GM12878 (cell line): ENCODE data around the gene ZBTB42. TPM values are rescaled to one million over a fixed set of nuclear protein-coding genes. Genes with fewer than 3 reads are reported as not detected.

Experiments
- ATAC-seq: fragments of 200-7000 bp; cut with Tn5 transposase; 3 replicates; pipeline ENCODE4 v1.9.1; 2020; ENCODE audit warnings: mild to moderate bottlenecking, moderate library complexity
- BruUV-seq: library from RNA; stranded (reverse); fragments of 400-500 nt; replicated peaks from 2 replicates; lab custom pipeline; 2021; lab: Mats Ljungman, UMichigan
- CTCF ChIA-PET: fragments of 300-600 bp; sonication (Branson Sonifier 250); formaldehyde crosslinking; extraction: SDS; loops from one replicate; lab custom pipeline; 2021; ENCODE audit warnings: inconsistent platforms; lab: Yijun Ruan, JAX
- POLR2A ChIA-PET: fragments of 350-600 bp; formaldehyde crosslinking; extraction: SDS; loops from one replicate; lab custom pipeline; 2021; ENCODE audit warnings: inconsistent platforms; lab: Charles Lee
- RAD21 ChIA-PET: fragments of 300-600 bp; sonication (Branson Sonifier 250); formaldehyde crosslinking; loops from one replicate; lab custom pipeline; 2023; ENCODE audit warnings: antibody characterized with exemption; ENCODE audit not compliant: unreplicated experiment; lab: Charles Lee
- SMC1A ChIA-PET: fragments of 300-600 bp; sonication (Branson Sonifier 250); formaldehyde crosslinking; loops from one replicate; lab custom pipeline; 2023; ENCODE audit not compliant: unreplicated experiment, uncharacterized antibody; lab: Charles Lee
- DNase-seq: peaks from one replicate; pipeline ENCODE4 v3.0.0-alpha.2; 2011; ENCODE audit warnings: low read depth, low spot score
- FAIRE-seq: peaks from 3 replicates; lab custom pipeline; 2011; peaks lifted over from hg19 to GRCh38; lab: Jason Lieb, UNC
- H2AFZ ChIP-seq: 2 replicates; pipeline ENCODE4 v1.6.0; 2011; ENCODE audit warnings: low read depth, low read length, control low read depth; ENCODE audit not compliant: control insufficient read depth
- H3K27ac ChIP-seq: 2 replicates; pipeline ENCODE4 v1.5.1; 2011; ENCODE audit warnings: control low read depth; ENCODE audit not compliant: control insufficient read depth, insufficient read depth
- H3K27me3 ChIP-seq, 2 experiments: replicated peaks in 1 of 2; 2 replicates each; pipeline versions ENCODE4 v1.6.0 to v1.6.1; 2011; ENCODE audit warnings: low read length in 1 of 2; ENCODE audit not compliant: control insufficient read depth in 2 of 2, insufficient read depth in 2 of 2
- H3K36me3 ChIP-seq, 2 experiments: 2 replicates each; pipeline ENCODE4 v1.5.1; 2011; ENCODE audit warnings: low read length in 1 of 2; ENCODE audit not compliant: control insufficient read depth in 2 of 2, insufficient read depth in 2 of 2
- H3K4me1 ChIP-seq: 2 replicates; pipeline ENCODE4 v1.6.1; 2011; ENCODE audit warnings: mild to moderate bottlenecking, low read length, moderate library complexity, mixed read lengths; ENCODE audit not compliant: control insufficient read depth, insufficient read depth
- H3K4me2 ChIP-seq: 2 replicates; pipeline ENCODE4 v1.6.0; 2011; ENCODE audit warnings: control low read depth; ENCODE audit not compliant: control insufficient read depth, insufficient read depth
- H3K4me3 ChIP-seq: fragments of 200-600 bp; sonication (generic); 2 replicates; pipeline ENCODE4 v1.5.1; 2016
- H3K79me2 ChIP-seq: 2 replicates; pipeline ENCODE4 v1.6.0; 2011; ENCODE audit warnings: low read length; ENCODE audit not compliant: control insufficient read depth, insufficient read depth
- H3K9ac ChIP-seq: 2 replicates; pipeline ENCODE4 v1.8.0; 2011; ENCODE audit warnings: low read length, control low read depth, mixed read lengths; ENCODE audit not compliant: control insufficient read depth, insufficient read depth
- H3K9me3 ChIP-seq: replicated peaks from 3 replicates; pipeline ENCODE4 v1.5.1; 2011; ENCODE audit warnings: mild to moderate bottlenecking, low read length; ENCODE audit not compliant: control insufficient read depth, insufficient read depth
- H4K20me1 ChIP-seq: 2 replicates; pipeline ENCODE4 v1.6.0; 2011; ENCODE audit not compliant: control insufficient read depth, insufficient read depth
- BCL11A ChIP-seq: IDR thresholded peaks from 2 replicates; pipeline ENCODE4 v1.6.1; 2011; ENCODE audit warnings: low read depth, low read length
- BRCA1 ChIP-seq: IDR thresholded peaks from 2 replicates; pipeline ENCODE4 v1.6.1; 2011; ENCODE audit warnings: low read depth, low read length, improper control_type of control experiment
- CREB1 ChIP-seq: IDR thresholded peaks from 2 replicates; pipeline ENCODE4 v1.6.1; 2012; ENCODE audit warnings: low read depth, mild to moderate bottlenecking, inconsistent platforms
- ETV6 ChIP-seq, 2 experiments: fragments of 450-650 bp in 1 of 2; IDR thresholded peaks in 1 of 2; conservative IDR thresholded peaks in 1 of 2; 2 replicates each; pipeline ENCODE4 v1.6.1; 2014; ENCODE audit warnings: antibody characterized with exemption in 1 of 2, borderline replicate concordance in 1 of 2, low read depth in 1 of 2, mild to moderate bottlenecking in 1 of 2, moderate library complexity in 1 of 2
- MYC ChIP-seq: IDR thresholded peaks from 2 replicates; pipeline ENCODE4 v1.6.1; 2011; ENCODE audit warnings: mild to moderate bottlenecking, low read length, moderate library complexity, inconsistent platforms; ENCODE audit not compliant: insufficient read depth, insufficient replicate concordance, insufficient read length, severe bottlenecking
- RCOR1 ChIP-seq: conservative IDR thresholded peaks from 2 replicates; pipeline ENCODE4 v1.6.1; 2012; ENCODE audit warnings: low read depth, low read length, improper control_type of control experiment
- REST ChIP-seq: IDR thresholded peaks from 2 replicates; pipeline ENCODE4 v1.6.1; 2012; ENCODE audit warnings: mild to moderate bottlenecking, low read depth, low read length
- RFX5 ChIP-seq: IDR thresholded peaks from 2 replicates; pipeline ENCODE4 v1.6.1; 2011; ENCODE audit warnings: low read depth, low read length, improper control_type of control experiment
- SIN3A ChIP-seq: IDR thresholded peaks from 2 replicates; pipeline ENCODE4 v1.6.1; 2012; ENCODE audit warnings: low read depth, low read length, improper control_type of control experiment
- SUPT20H ChIP-seq: IDR thresholded peaks from 2 replicates; pipeline ENCODE4 v1.6.1; 2011; ENCODE audit warnings: low read depth, mild to moderate bottlenecking, low read length, moderate library complexity, borderline replicate concordance; ENCODE audit not compliant: control insufficient read depth
- TAF1 ChIP-seq: IDR thresholded peaks from 2 replicates; pipeline ENCODE4 v1.6.1; 2011; ENCODE audit warnings: mild to moderate bottlenecking, low read depth, low read length, borderline replicate concordance
- USF2 ChIP-seq: IDR thresholded peaks from 2 replicates; pipeline ENCODE4 v1.6.1; 2011; ENCODE audit warnings: low read depth, low read length, improper control_type of control experiment, borderline replicate concordance
- ZBTB4 ChIP-seq: fragments of 450-650 bp; formaldehyde crosslinking; IDR thresholded peaks from 2 replicates; pipeline ENCODE4 v1.4.0; 2022; ENCODE audit warnings: mild to moderate bottlenecking, moderate library complexity
- WGBS: methylation state at CpG from one replicate; pipeline ENCODE4 v1.1.6; 2016; ENCODE audit warnings: low lambda C conversion rate; ENCODE audit not compliant: insufficient replicate concordance, insufficient coverage; ENCODE audit errors: missing lambda C conversion rate; 5-methylcytosine and 5-hydroxymethylcytosine counted together
- in situ Hi-C: fragments of 300-500 bp; cut with MboI; formaldehyde crosslinking; loops from 9 replicates; pipeline ENCODE4 v1.14.3; 2018; ENCODE audit warnings: mixed read lengths
- intact Hi-C: fragments of 100-400 bp; cut with micrococcal nuclease; formaldehyde crosslinking; loops from one replicate; pipeline ENCODE4 v1.14.2; 2022; ENCODE audit not compliant: unreplicated experiment
- polyA plus RNA-seq, 11 experiments: library from polyadenylated mRNA; depleted of rRNA in 4 of 11; unstranded in 6 of 11; stranded (reverse) in 5 of 11; fragments of >200 nt; fragmentation: Nextera tagmentation in 4 of 11; fragmentation: Illumina TruSeq in 1 of 11; extraction: Ambion mirVana in 4 of 11; extraction: Trizol in 1 of 11; gene quantifications; 1 replicate in 1 of 11; 2 replicates in 10 of 11; pipeline versions ENCODE4 v1.2.1 to v1.2.3, GENCODE V29; 2011 to 2016; ENCODE audit warnings: inconsistent platforms in 2 of 11, missing spikeins in 2 of 11, low read depth in 1 of 11
- total RNA-seq, 4 experiments: library from RNA; depleted of rRNA in 3 of 4; stranded (reverse); fragments of >200 nt in 3 of 4; fragmentation: Illumina TruSeq in 1 of 4; extraction: Trizol in 1 of 4; gene quantifications; 2 replicates each; pipeline versions ENCODE4 v1.2.1 to v1.2.3, GENCODE V29; 2013 to 2021

Gene ZBTB42
- total and polyA plus RNA-seq, 10 of the 15 experiments (the other 5 are each of a cell fraction or from before 2014, with no cell fraction given) = 0.05 to 1.2 (median 0.37) TPM; not detected in 2

- Histone ChIP-seq H3K9me3 (no peaks in the 10 kb centered on the region), H3K4me1 (no peaks in the 10 kb centered on the region), H3K4me3 (no peak overlapping the region), H3K79me2 (no peaks in the 10 kb centered on the region), H3K4me2 (no peak overlapping the region), H4K20me1 (no peaks in the 10 kb centered on the region; the same call in none of the 2 replicates), H2AFZ (no peak overlapping the region), H3K27ac (no peak overlapping the region), H3K27me3 (peaks cover 8 to 11% of the 10 kb centered on the region in 2 experiments), H3K9ac (no peak overlapping the region), H3K36me3 (no peaks in the 10 kb centered on the region)
- ChIA-PET RAD21 (no interaction called here), CTCF (no interaction called here), SMC1A (no interaction called here), POLR2A (no interaction called here)
- WGBS = 12% methylated on average over 3 of the region's 3 CpGs
- in situ Hi-C loops (no loop called here), intact Hi-C loops (no loop called here)
- no peak for ATAC-seq
- no peak for DNase-seq
- BruUV-seq = no TSS peak
- no peak for FAIRE-seq
- TF ChIP-seq ETV6 (conservative IDR thresholded peaks at IDR 0.05 in 1 of 2, IDR thresholded peaks at IDR 0.05 in 1 of 2; ENCODE audit: borderline replicate concordance in 1 of 2, low read depth in 1 of 2) = no peak
- no peak for TF ChIP-seq MYC
- TF ChIP-seq RFX5 = no peak
- TF ChIP-seq SUPT20H = no peak
- TF ChIP-seq BCL11A = no peak
- no peak for TF ChIP-seq RCOR1
- no peak for TF ChIP-seq CREB1
- TF ChIP-seq USF2 = no peak
- no peak for TF ChIP-seq REST
- no peak for TF ChIP-seq BRCA1
- no peak for TF ChIP-seq TAF1
- TF ChIP-seq ZBTB4 (CRISPR knock-in tag) = no peak
- no peak for TF ChIP-seq SIN3A
Observed at GRCh38 chr14:104845834-104846441, 45.0 kb downstream of the ZBTB42 start.
